ENCODE measurements around the gene ASB6.

GRCh38 chr9:129671065-129671464 is 29.1 kb upstream of the ASB6 start:
- no peak for TF ChIP-seq CTCF (IDR thresholded peaks at IDR 0.05)
- TF ChIP-seq POLR2A (IDR thresholded peaks at IDR 0.05), result no peak
